Activated T-helper 1 cell treated with anti-CD3 and anti-CD28 coated beads, Interleukin-12 subunit alpha, Interleukin-12 subunit beta, Interleukin-2, Interleukin-4 antibody, amounts not matched to agents 30 ng/mL and 10 ng/mL and 1 ng/mL, durations not matched to agents 14 hours and 24 hours and 36 hours (primary cell): ENCODE results near the gene CADM2. TPM values are rescaled to one million over a fixed set of nuclear protein-coding genes. Genes with fewer than 3 reads are reported as not detected.

Source experiments
- DNase-seq: peaks from one replicate; pipeline ENCODE4 v3.0.0; 2021; ENCODE audit warnings: low spot score
- H3K27ac Mint-ChIP-seq: one replicate; pipeline ENCODE4 v1.8.0; 2021; ENCODE audit warnings: mild to moderate bottlenecking, mixed read lengths
- H3K27me3 Mint-ChIP-seq: one replicate; pipeline ENCODE4 v1.8.0; 2022; ENCODE audit warnings: mild to moderate bottlenecking, moderate library complexity, mixed read lengths; ENCODE audit not compliant: insufficient read depth
- H3K36me3 Mint-ChIP-seq: one replicate; pipeline ENCODE4 v1.8.0; 2021; ENCODE audit warnings: low read depth, mixed read lengths
- H3K4me1 Mint-ChIP-seq: one replicate; pipeline ENCODE4 v1.8.0; 2021; ENCODE audit warnings: low read depth, mixed read lengths
- H3K4me3 Mint-ChIP-seq: one replicate; pipeline ENCODE4 v1.8.0; 2021; ENCODE audit warnings: mild to moderate bottlenecking, moderate library complexity, mixed read lengths
- H3K9me3 Mint-ChIP-seq: one replicate; pipeline ENCODE4 v1.8.0; 2021; ENCODE audit warnings: mixed read lengths
- intact Hi-C: fragments of 100-400 bp; cut with micrococcal nuclease; formaldehyde crosslinking; loops from one replicate; pipeline ENCODE4 v1.15.1; 2024
- total RNA-seq: library from RNA; stranded (reverse); gene quantifications from 2 replicates; pipeline ENCODE4 v1.2.3, GENCODE V29; 2022

CADM2 gene
- total RNA-seq, 1 donor from 2014 or later: not detected

GRCh38 chr3:85330071-85330470 lies 371.3 kb downstream of the CADM2 start:
- no peaks in the 10 kb centered on the region for H3K9me3 Mint-ChIP-seq
- no peak overlapping the region for H3K4me3 Mint-ChIP-seq
- H3K27me3 Mint-ChIP-seq: no peaks in the 10 kb centered on the region
- intact Hi-C loops: no loop called here
- H3K36me3 Mint-ChIP-seq: no peaks in the 10 kb centered on the region
- H3K27ac Mint-ChIP-seq: no peak overlapping the region
- H3K4me1 Mint-ChIP-seq: no peaks in the 10 kb centered on the region
- DNase-seq: no peak

- intact Hi-C loops: no loop called here
- no peaks in the 10 kb centered on the region for H3K4me1 Mint-ChIP-seq
- no peak for DNase-seq
- H3K27me3 Mint-ChIP-seq: no peaks in the 10 kb centered on the region
- no peak overlapping the region for H3K27ac Mint-ChIP-seq
- no peak overlapping the region for H3K4me3 Mint-ChIP-seq
- no peaks in the 10 kb centered on the region for H3K9me3 Mint-ChIP-seq
- H3K36me3 Mint-ChIP-seq: no peaks in the 10 kb centered on the region
Observed at GRCh38 chr3:85337895-85338294, 379.1 kb downstream of the CADM2 start.

- intact Hi-C loops: no loop called here
- H3K36me3 Mint-ChIP-seq: no peaks in the 10 kb centered on the region
- no peaks in the 10 kb centered on the region for H3K27me3 Mint-ChIP-seq
- H3K4me3 Mint-ChIP-seq: no peak overlapping the region
- no peaks in the 10 kb centered on the region for H3K4me1 Mint-ChIP-seq
- no peaks in the 10 kb centered on the region for H3K9me3 Mint-ChIP-seq
- DNase-seq: no peak
- no peak overlapping the region for H3K27ac Mint-ChIP-seq
Observed at GRCh38 chr3:85342915-85343314, 384.1 kb downstream of the CADM2 start.

GRCh38 chr3:85355572-85355971 lies 396.8 kb downstream of the CADM2 start:
- H3K4me1 Mint-ChIP-seq: no peaks in the 10 kb centered on the region
- H3K9me3 Mint-ChIP-seq: peaks cover 4% of the 10 kb centered on the region
- intact Hi-C loops: no loop called here
- H3K36me3 Mint-ChIP-seq: no peaks in the 10 kb centered on the region
- no peak for DNase-seq
- no peak overlapping the region for H3K27ac Mint-ChIP-seq
- H3K4me3 Mint-ChIP-seq: no peak overlapping the region
- H3K27me3 Mint-ChIP-seq: no peaks in the 10 kb centered on the region

- no peak overlapping the region for H3K27ac Mint-ChIP-seq
- H3K36me3 Mint-ChIP-seq: no peaks in the 10 kb centered on the region
- DNase-seq: no peak
- no peaks in the 10 kb centered on the region for H3K4me1 Mint-ChIP-seq
- H3K9me3 Mint-ChIP-seq: peaks cover 4% of the 10 kb centered on the region
- intact Hi-C loops: loop anchor here (2.0 kb wide), 1 partner anchor 812 kb away; no protein-coding TSS in a partner anchor
- H3K27me3 Mint-ChIP-seq: peaks cover 1% of the 10 kb centered on the region
- H3K4me3 Mint-ChIP-seq: no peak overlapping the region
Observed at GRCh38 chr3:85360742-85361387, 402.1 kb downstream of the CADM2 start.

GRCh38 chr3:85364296-85364909 lies 405.6 kb downstream of the CADM2 start:
- no peaks in the 10 kb centered on the region for H3K36me3 Mint-ChIP-seq
- intact Hi-C loops: no loop called here
- H3K4me3 Mint-ChIP-seq: no peak overlapping the region
- no peaks in the 10 kb centered on the region for H3K9me3 Mint-ChIP-seq
- no peak for DNase-seq
- no peak overlapping the region for H3K27ac Mint-ChIP-seq
- peaks cover 1% of the 10 kb centered on the region for H3K27me3 Mint-ChIP-seq
- H3K4me1 Mint-ChIP-seq: no peaks in the 10 kb centered on the region

- DNase-seq: no peak
- Mint-ChIP-seq H3K4me1 (no peaks in the 10 kb centered on the region), H3K9me3 (no peaks in the 10 kb centered on the region), H3K4me3 (no peak overlapping the region), H3K27me3 (no peaks in the 10 kb centered on the region), H3K36me3 (no peaks in the 10 kb centered on the region), H3K27ac (no peak overlapping the region)
- intact Hi-C loops: no loop called here
Observed at GRCh38 chr3:85370341-85370740, 411.6 kb downstream of the CADM2 start.

GRCh38 chr3:85376131-85376530 lies 417.3 kb downstream of the CADM2 start:
- no peak for DNase-seq
- Mint-ChIP-seq H3K9me3 (no peaks in the 10 kb centered on the region), H3K27ac (no peak overlapping the region), H3K36me3 (no peaks in the 10 kb centered on the region), H3K4me1 (no peaks in the 10 kb centered on the region), H3K27me3 (no peaks in the 10 kb centered on the region), H3K4me3 (no peak overlapping the region)
- intact Hi-C loops: no loop called here

- Mint-ChIP-seq H3K9me3 (no peaks in the 10 kb centered on the region), H3K4me1 (no peaks in the 10 kb centered on the region), H3K27me3 (no peaks in the 10 kb centered on the region), H3K27ac (no peak overlapping the region), H3K4me3 (no peak overlapping the region), H3K36me3 (no peaks in the 10 kb centered on the region)
- intact Hi-C loops: no loop called here
- DNase-seq: no peak
Observed at GRCh38 chr3:85377115-85377514, 418.3 kb downstream of the CADM2 start.

- no peaks in the 10 kb centered on the region for H3K27me3 Mint-ChIP-seq
- no peaks in the 10 kb centered on the region for H3K9me3 Mint-ChIP-seq
- no peak for DNase-seq
- intact Hi-C loops: no loop called here
- no peak overlapping the region for H3K27ac Mint-ChIP-seq
- H3K4me3 Mint-ChIP-seq: no peak overlapping the region
- H3K4me1 Mint-ChIP-seq: no peaks in the 10 kb centered on the region
- H3K36me3 Mint-ChIP-seq: no peaks in the 10 kb centered on the region
Observed at GRCh38 chr3:85384372-85384771, 425.6 kb downstream of the CADM2 start.

- H3K9me3 Mint-ChIP-seq: no peaks in the 10 kb centered on the region
- H3K4me3 Mint-ChIP-seq: no peak overlapping the region
- DNase-seq: no peak
- no peaks in the 10 kb centered on the region for H3K36me3 Mint-ChIP-seq
- intact Hi-C loops: no loop called here
- H3K4me1 Mint-ChIP-seq: no peaks in the 10 kb centered on the region
- H3K27me3 Mint-ChIP-seq: no peaks in the 10 kb centered on the region
- H3K27ac Mint-ChIP-seq: no peak overlapping the region
Observed at GRCh38 chr3:85387913-85388505, 429.2 kb downstream of the CADM2 start.

GRCh38 chr3:85394424-85394823 lies 435.6 kb downstream of the CADM2 start:
- no peaks in the 10 kb centered on the region for H3K27me3 Mint-ChIP-seq
- intact Hi-C loops: no loop called here
- no peak overlapping the region for H3K4me3 Mint-ChIP-seq
- H3K9me3 Mint-ChIP-seq: no peaks in the 10 kb centered on the region
- H3K27ac Mint-ChIP-seq: no peak overlapping the region
- DNase-seq: no peak
- no peaks in the 10 kb centered on the region for H3K4me1 Mint-ChIP-seq
- H3K36me3 Mint-ChIP-seq: no peaks in the 10 kb centered on the region

- Mint-ChIP-seq H3K9me3 (no peaks in the 10 kb centered on the region), H3K27ac (no peak overlapping the region), H3K4me3 (no peak overlapping the region), H3K36me3 (no peaks in the 10 kb centered on the region), H3K4me1 (no peaks in the 10 kb centered on the region), H3K27me3 (no peaks in the 10 kb centered on the region)
- DNase-seq: no peak
- intact Hi-C loops: no loop called here
Observed at GRCh38 chr3:85397434-85397833, 438.6 kb downstream of the CADM2 start.
